Prostate gland (tissue), 2 donors: ENCODE results near the gene NOX3. TPM values are rescaled to one million over a fixed set of nuclear protein-coding genes. Genes with fewer than 3 reads are reported as not detected.

ENCODE experiments used
- DNase-seq: peaks from one replicate; pipeline ENCODE4 v3.0.0-alpha.2; 2019; ENCODE audit warnings: low spot score
- H3K27ac ChIP-seq, 2 donors: fragments of 200-600 bp; sonication (generic); 2 replicates each; pipeline ENCODE4 v1.5.1; 2017 to 2019
- H3K27me3 ChIP-seq: fragments of 200-600 bp; sonication (generic); replicated peaks from 2 replicates; pipeline ENCODE4 v1.5.1; 2019; ENCODE audit not compliant: insufficient read depth
- H3K36me3 ChIP-seq, 2 donors: fragments of 200-600 bp; sonication (generic); 1 replicate in 1 of 2; 2 replicates in 1 of 2; pipeline versions ENCODE4 v1.5.1 to v1.8.1; 2017 to 2019
- H3K4me1 ChIP-seq: fragments of 200-600 bp; sonication (generic); replicated peaks from 2 replicates; pipeline ENCODE4 v1.5.1; 2019
- H3K4me3 ChIP-seq, 2 donors: fragments of 200-600 bp; sonication (generic); 2 replicates each; pipeline ENCODE4 v1.5.1; 2017 to 2019
- H3K9me3 ChIP-seq: fragments of 200-600 bp; sonication (generic); 2 replicates; pipeline ENCODE4 v1.5.1; 2017
- CTCF ChIP-seq, 4 experiments: fragments of 200-600 bp in 2 of 4; fragments of 450-650 bp in 2 of 4; sonication (generic) in 2 of 4; IDR thresholded peaks; 1 replicate in 3 of 4; 2 replicates in 1 of 4; pipeline ENCODE4 v1.5.1; 2016 to 2019; ENCODE audit warnings: antibody characterized with exemption in 4 of 4, mild to moderate bottlenecking in 2 of 4, moderate library complexity in 2 of 4
- POLR2A ChIP-seq: fragments of 450-650 bp; IDR thresholded peaks from one replicate; pipeline ENCODE4 v1.6.1; 2016; ENCODE audit warnings: antibody characterized with exemption, mild to moderate bottlenecking
- POLR2AphosphoS5 ChIP-seq: sonication (generic); formaldehyde crosslinking; IDR thresholded peaks from one replicate; pipeline ENCODE4 v1.6.1; 2017; ENCODE audit warnings: antibody characterized with exemption
- WGBS: methylation state at CpG from one replicate; pipeline ENCODE4 v1.1.5; 2018; 5-methylcytosine and 5-hydroxymethylcytosine counted together
- intact Hi-C: fragments of 100-400 bp; cut with DNase I; formaldehyde crosslinking; loops from one replicate; pipeline ENCODE4 v1.14.2; 2022
- total RNA-seq, 2 donors: library from RNA; depleted of rRNA; stranded (reverse); fragments of >200 nt; gene quantifications; one replicate each; pipeline ENCODE4 v1.1.0, GENCODE V29; 2016

NOX3 gene
- total RNA-seq, result not detected

- no peaks in the 10 kb centered on the region for H3K4me1 ChIP-seq
- intact Hi-C loops, result no loop called here
- no peak within 1 kb of the TSS for H3K27ac ChIP-seq
- DNase-seq, result no peak
- H3K4me3 ChIP-seq, result no peak within 1 kb of the TSS
- H3K36me3 ChIP-seq, result no peaks in the 10 kb centered on the region
- H3K9me3 ChIP-seq, result no peaks in the 10 kb centered on the region
- WGBS, result 41% methylated on average over 5 of the region's 5 CpGs
- no peaks in the 10 kb centered on the region for H3K27me3 ChIP-seq
- TF ChIP-seq CTCF (IDR thresholded peaks at IDR 0.05) (no peak), POLR2A (no peak), POLR2AphosphoS5 (no peak)
Observed at GRCh38 chr6:155455766-155456165, at the start of gene NOX3. TSS of gene NOX3 (minus strand) at chr6:155455839. CDS start at chr6:155455800, 39 bp downstream.

GRCh38 chr6:155504848-155505607 lies 49.4 kb upstream of the NOX3 start:
- 48% methylated on average over 5 of the region's 5 CpGs for WGBS
- no peak overlapping the region for H3K4me3 ChIP-seq
- no peaks in the 10 kb centered on the region for H3K27me3 ChIP-seq
- TF ChIP-seq POLR2A, result no peak
- TF ChIP-seq CTCF (IDR thresholded peaks at IDR 0.05), result no peak
- no peak for TF ChIP-seq POLR2AphosphoS5
- no peaks in the 10 kb centered on the region for H3K9me3 ChIP-seq
- intact Hi-C loops, result no loop called here
- no peak overlapping the region for H3K27ac ChIP-seq
- H3K36me3 ChIP-seq, result no peaks in the 10 kb centered on the region
- no peak for DNase-seq
- no peaks in the 10 kb centered on the region for H3K4me1 ChIP-seq

- intact Hi-C loops, result no loop called here
Observed at GRCh38 chr6:155502393-155502792, 46.8 kb upstream of the NOX3 start.

GRCh38 chr6:155499574-155499973 lies 43.9 kb upstream of the NOX3 start:
- no peak overlapping the region for H3K4me3 ChIP-seq
- H3K27ac ChIP-seq, result no peak overlapping the region
- no peaks in the 10 kb centered on the region for H3K9me3 ChIP-seq
- TF ChIP-seq POLR2A (no peak), CTCF (IDR thresholded peaks at IDR 0.05) (no peak), POLR2AphosphoS5 (no peak)
- WGBS, result 90% methylated on average over 4 of the region's 4 CpGs
- H3K4me1 ChIP-seq, result no peaks in the 10 kb centered on the region
- DNase-seq, result no peak
- no peaks in the 10 kb centered on the region for H3K27me3 ChIP-seq
- H3K36me3 ChIP-seq, result no peaks in the 10 kb centered on the region
- intact Hi-C loops, result loop anchor here (5.0 kb wide), 1 partner anchor 167 kb away; no protein-coding TSS in a partner anchor

More at GRCh38 chr6:155502393-155502792, 46.8 kb upstream of the NOX3 start:
- Histone ChIP-seq H3K27me3 (no peaks in the 10 kb centered on the region), H3K4me3 (no peak overlapping the region), H3K36me3 (no peaks in the 10 kb centered on the region), H3K4me1 (no peaks in the 10 kb centered on the region), H3K9me3 (no peaks in the 10 kb centered on the region), H3K27ac (no peak overlapping the region)
- DNase-seq, result no peak
- WGBS, result 97% methylated on average over 1 of the region's 1 CpG
- no peak for TF ChIP-seq CTCF (IDR thresholded peaks at IDR 0.05)
- no peak for TF ChIP-seq POLR2AphosphoS5
- TF ChIP-seq POLR2A, result no peak

- Histone ChIP-seq H3K4me1 (no peaks in the 10 kb centered on the region), H3K9me3 (no peaks in the 10 kb centered on the region), H3K27me3 (no peaks in the 10 kb centered on the region), H3K27ac (no peak overlapping the region), H3K36me3 (no peaks in the 10 kb centered on the region), H3K4me3 (no peak overlapping the region)
- no peak for TF ChIP-seq POLR2A
- TF ChIP-seq CTCF (IDR thresholded peaks at IDR 0.05), result no peak
- no peak for TF ChIP-seq POLR2AphosphoS5
- intact Hi-C loops, result loop anchor here (5.0 kb wide), 1 partner anchor 166 kb away; no protein-coding TSS in a partner anchor
- DNase-seq, result no peak
- WGBS, result 98% methylated on average over 2 of the region's 2 CpGs
Observed at GRCh38 chr6:155498370-155498769, 42.7 kb upstream of the NOX3 start.
